ENCODE measurements around the gene OR4F6.

DNA sequence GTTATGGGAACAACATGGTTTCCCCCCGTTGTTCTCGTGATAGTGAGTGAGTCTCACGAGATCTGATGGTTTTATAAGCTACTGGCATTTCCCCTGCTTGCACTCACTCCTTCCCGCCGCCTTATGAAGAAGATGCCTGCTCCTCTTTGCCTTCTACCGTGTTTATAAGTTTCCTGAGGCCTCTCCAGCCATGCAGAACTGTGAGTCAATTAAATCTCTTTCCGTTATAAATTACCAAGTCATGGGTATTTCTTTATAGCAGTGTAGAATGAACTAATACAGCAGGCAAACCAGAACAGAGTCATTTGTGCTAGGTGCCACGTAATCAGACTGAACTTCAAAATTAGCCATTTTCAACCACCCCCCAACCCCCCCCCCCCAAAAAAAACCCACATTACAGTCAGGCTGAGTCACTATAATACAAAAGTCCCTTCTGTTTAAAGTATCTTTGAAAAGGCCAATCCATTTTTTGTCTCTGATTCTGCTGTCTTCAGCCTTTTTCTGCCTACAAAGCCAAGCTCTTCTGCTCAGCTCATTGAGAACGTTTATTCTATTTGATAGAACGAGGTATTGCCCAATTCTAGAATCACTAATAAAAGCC lies 4.1 kb downstream of the OR4F6 start:
- TF ChIP-seq POLR2A (IDR thresholded peaks at IDR 0.05) (no peak), CTCF (IDR thresholded peaks at IDR 0.05) (no peak)
